GM18520 (cell line): Measurements from ENCODE around the gene RNF144B.
"Not testable (repeated sequence)": the region's sequence is repeated elsewhere in the genome, so short reads cannot be mapped to it uniquely, and the experiment has no call there.

Experiments used
- ATAC-seq: cut with Tn5 transposase; IDR thresholded peaks from one replicate; pipeline ENCODE4 v1.9.1; 2021; ENCODE audit not compliant: unreplicated experiment

Gene RNF144B

GRCh38 chr6:18371010-18371409 lies 16.1 kb upstream of the RNF144B start:
- ATAC-seq = no peak

- no peak for ATAC-seq
These were observed 15.5 kb upstream of the RNF144B start for GRCh38 chr6:18371656-18372055.

- no peak for ATAC-seq
These were observed 6.9 kb upstream of the RNF144B start for GRCh38 chr6:18380158-18380836.

- no peak for ATAC-seq
These were observed 6.3 kb upstream of the RNF144B start for GRCh38 chr6:18380851-18381250.

GRCh38 chr6:18383441-18383840 lies 3.7 kb upstream of the RNF144B start:
- ATAC-seq = no peak

- ATAC-seq = no peak
These were observed 2.5 kb upstream of the RNF144B start for GRCh38 chr6:18384621-18385020.

GRCh38 chr6:18386298-18386976 lies 713 bp upstream of the RNF144B start:
- ATAC-seq = no peak

GRCh38 chr6:18388271-18388670 lies 1.1 kb downstream of the RNF144B start:
- no peak for ATAC-seq

GRCh38 chr6:18388942-18389341 lies 1.8 kb downstream of the RNF144B start:
- no peak for ATAC-seq

- ATAC-seq = no peak
These were observed 2.3 kb downstream of the RNF144B start for GRCh38 chr6:18389479-18389878.

- no peak for ATAC-seq
These were observed 3.3 kb downstream of the RNF144B start for GRCh38 chr6:18390476-18390875.

GRCh38 chr6:18391023-18391422 lies 3.9 kb downstream of the RNF144B start:
- ATAC-seq = no peak

- ATAC-seq = no peak
These were observed 5.3 kb downstream of the RNF144B start for GRCh38 chr6:18392346-18392877.

GRCh38 chr6:18393698-18394097 lies 6.5 kb downstream of the RNF144B start:
- ATAC-seq = no peak

- no peak for ATAC-seq
These were observed 8.2 kb downstream of the RNF144B start for GRCh38 chr6:18395177-18395855.

- no peak for ATAC-seq
These were observed 8.7 kb downstream of the RNF144B start for GRCh38 chr6:18395856-18396197.

- ATAC-seq = no peak
These were observed 10.6 kb downstream of the RNF144B start for GRCh38 chr6:18397701-18398100.

GRCh38 chr6:18398225-18398624 lies 11.1 kb downstream of the RNF144B start:
- not testable (repeated sequence) for ATAC-seq

- peak; percentile 82 for ATAC-seq
These were observed 13.8 kb downstream of the RNF144B start for GRCh38 chr6:18400831-18401446.

GRCh38 chr6:18404965-18405364 lies 17.8 kb downstream of the RNF144B start:
- ATAC-seq = not testable (repeated sequence)

GRCh38 chr6:18405477-18406293 lies 18.5 kb downstream of the RNF144B start:
- no peak for ATAC-seq
